SK-N-SH (cell line): Measurements from ENCODE around the gene KCNA10. TPM values are rescaled to one million over a fixed set of nuclear protein-coding genes. Genes with fewer than 3 reads are reported as not detected.

ENCODE experiments used
- CTCF ChIA-PET: fragments of 300-600, 350-600 bp; formaldehyde crosslinking; extraction: SDS; loops from one replicate; lab custom pipeline; 2021; lab: Yijun Ruan, JAX
- POLR2A ChIA-PET: fragments of 350-600 bp; sonication (Branson Sonifier 250); formaldehyde crosslinking; extraction: SDS; loops from one replicate; lab custom pipeline; 2020; ENCODE audit warnings: antibody characterized with exemption, inconsistent platforms; lab: Yijun Ruan, JAX
- DNase-seq: peaks from one replicate; pipeline ENCODE4 v3.0.0; 2012
- H2AFZ ChIP-seq: fragments of 200-600 bp; sonication (generic); 2 replicates; pipeline ENCODE4 v1.8.1; 2016; ENCODE audit warnings: antibody characterized with exemption, mild to moderate bottlenecking, low read depth
- H3F3A ChIP-seq: fragments of 200-600 bp; sonication (generic); replicated peaks from 2 replicates; pipeline ENCODE3; 2016; ENCODE audit warnings: antibody characterized with exemption, mild to moderate bottlenecking; ENCODE audit not compliant: insufficient read depth
- H3K27ac ChIP-seq, 2 experiments: fragments of 200-500 bp in 1 of 2; fragments of 200-600 bp in 1 of 2; sonication (Bioruptor generic) in 1 of 2; sonication (generic), shearing (Covaris generic) in 1 of 2; 2 replicates each; pipeline versions ENCODE4 v1.5.1 to v1.6.1; 2014 to 2016; ENCODE audit warnings: low read depth in 2 of 2, inconsistent platforms in 1 of 2, low read length in 1 of 2, mild to moderate bottlenecking in 1 of 2, mixed read lengths in 1 of 2
- H3K27me3 ChIP-seq: fragments of 200-600 bp; sonication (generic), shearing (Covaris generic); 2 replicates; pipeline ENCODE4 v1.6.1; 2016; ENCODE audit warnings: mixed run types; ENCODE audit not compliant: insufficient read depth
- H3K36me3 ChIP-seq, 2 experiments: fragments of 200-500 bp in 1 of 2; fragments of 200-600 bp in 1 of 2; sonication (Bioruptor generic) in 1 of 2; sonication (generic) in 1 of 2; replicated peaks in 1 of 2; 2 replicates each; pipeline versions ENCODE3 to v1.5.1; 2014 to 2016; ENCODE audit warnings: low read length in 1 of 2, mild to moderate bottlenecking in 1 of 2; ENCODE audit not compliant: insufficient read depth in 2 of 2, control insufficient read depth in 1 of 2
- H3K4me1 ChIP-seq, 2 experiments: fragments of 200-500 bp in 1 of 2; fragments of 200-600 bp in 1 of 2; sonication (Bioruptor generic) in 1 of 2; sonication (generic), shearing (Covaris generic) in 1 of 2; 2 replicates each; pipeline versions ENCODE4 v1.5.1 to v1.6.1; 2014 to 2016; ENCODE audit warnings: low read depth in 1 of 2, low read length in 1 of 2, mixed run types in 1 of 2; ENCODE audit not compliant: insufficient read depth in 2 of 2, control insufficient read depth in 1 of 2
- H3K4me2 ChIP-seq: fragments of 200-600 bp; sonication (generic), shearing (Covaris generic); 2 replicates; pipeline ENCODE4 v1.6.1; 2017; ENCODE audit warnings: mixed run types
- H3K4me3 ChIP-seq, 2 experiments: fragments of 200-500 bp in 1 of 2; fragments of 200-600 bp in 1 of 2; sonication (Bioruptor generic) in 1 of 2; sonication (generic), shearing (Covaris generic) in 1 of 2; 2 replicates each; pipeline versions ENCODE4 v1.5.1 to v1.8.1; 2014 to 2016; ENCODE audit warnings: low read depth in 2 of 2, inconsistent platforms in 1 of 2, low read length in 1 of 2, mild to moderate bottlenecking in 1 of 2, mixed read lengths in 1 of 2, moderate library complexity in 1 of 2
- H3K79me2 ChIP-seq: fragments of 200-600 bp; sonication (generic); 2 replicates; pipeline ENCODE4 v1.8.1; 2017; ENCODE audit warnings: mild to moderate bottlenecking; ENCODE audit not compliant: insufficient read depth
- H3K9ac ChIP-seq: fragments of 200-600 bp; sonication (generic); 2 replicates; pipeline ENCODE4 v1.6.1; 2017; ENCODE audit warnings: mixed run types
- H3K9me2 ChIP-seq: fragments of 200-600 bp; sonication (generic); 2 replicates; pipeline ENCODE4 v1.6.1; 2017; ENCODE audit warnings: mixed run types
- H3K9me3 ChIP-seq: fragments of 200-600 bp; sonication (generic); 2 replicates; pipeline ENCODE4 v1.6.1; 2017; ENCODE audit warnings: mixed run types, mild to moderate bottlenecking, moderate library complexity
- H4K20me1 ChIP-seq: fragments of 200-600 bp; sonication (generic); 2 replicates; pipeline ENCODE4 v1.6.1; 2017; ENCODE audit warnings: mild to moderate bottlenecking, mixed run types; ENCODE audit not compliant: insufficient read depth
- EP300 ChIP-seq, 2 experiments: IDR thresholded peaks; 2 replicates each; pipeline versions ENCODE4 v1.4.0 to v1.6.1; 2012; ENCODE audit warnings: borderline replicate concordance in 1 of 2, low read depth in 1 of 2, low read length in 1 of 2
- GATA2 ChIP-seq: sonication (generic); formaldehyde crosslinking; IDR thresholded peaks from 2 replicates; pipeline ENCODE4 v1.5.0; 2020; ENCODE audit warnings: mild to moderate bottlenecking, missing genetic modification reagents
- MEF2A ChIP-seq: IDR thresholded peaks from 2 replicates; pipeline ENCODE4 v1.4.0; 2012; ENCODE audit warnings: low read depth, borderline replicate concordance
- RCOR1 ChIP-seq: fragments of 150-350 bp; IDR thresholded peaks from 2 replicates; pipeline ENCODE4 v1.6.1; 2017; ENCODE audit warnings: antibody characterized with exemption, low read length
- RFX5 ChIP-seq: IDR thresholded peaks from 2 replicates; pipeline ENCODE4 v1.6.1; 2012; ENCODE audit warnings: mild to moderate bottlenecking, improper control_type of control experiment, low read length
- TEAD4 ChIP-seq: IDR thresholded peaks from 2 replicates; pipeline ENCODE4 v1.4.0; 2012; ENCODE audit warnings: mild to moderate bottlenecking, borderline replicate concordance; ENCODE audit not compliant: insufficient read depth
- YY1 ChIP-seq: IDR thresholded peaks from 2 replicates; pipeline ENCODE4 v1.4.0; 2012; ENCODE audit warnings: low read depth, mild to moderate bottlenecking
- WGBS: methylation state at CpG from one replicate; pipeline ENCODE4 v1.1.6; 2017; ENCODE audit warnings: low lambda C conversion rate; 5-methylcytosine and 5-hydroxymethylcytosine counted together
- polyA plus RNA-seq, 3 experiments: library from polyadenylated mRNA; depleted of rRNA; stranded (reverse); fragments of >200 nt; gene quantifications; 2 replicates each; pipeline ENCODE4 v1.2.3, GENCODE V29; 2012
- TF ChIP-seq, protein P1 (sequence below): fragments of 150-350 bp; IDR thresholded peaks from 2 replicates; pipeline ENCODE4 v1.6.1; 2017; ENCODE audit warnings: antibody characterized with exemption, low read length, low read depth, borderline replicate concordance
- TF ChIP-seq, protein P2 (sequence below): fragments of 150-350 bp; IDR thresholded peaks from 2 replicates; pipeline ENCODE4 v1.6.1; 2016; ENCODE audit warnings: mild to moderate bottlenecking, low read depth, low read length
- TF ChIP-seq, protein P3 (sequence below): fragments of 200-600 bp; sonication (generic); IDR thresholded peaks from 2 replicates; pipeline ENCODE4 v1.6.1; 2017; ENCODE audit warnings: antibody characterized with exemption, mild to moderate bottlenecking, moderate library complexity
- TF ChIP-seq, protein P4 (sequence below): IDR thresholded peaks from 2 replicates; pipeline ENCODE4 v1.4.0; 2012; ENCODE audit warnings: low read depth, borderline replicate concordance
- TF ChIP-seq, protein P5 (sequence below): IDR thresholded peaks from 2 replicates; pipeline ENCODE4 v1.4.0; 2012; ENCODE audit warnings: low read depth, borderline replicate concordance

Gene KCNA10
- polyA plus RNA-seq, 1 of the 3 experiments (the other 2 are of a cell fraction) = not detected

DNA sequence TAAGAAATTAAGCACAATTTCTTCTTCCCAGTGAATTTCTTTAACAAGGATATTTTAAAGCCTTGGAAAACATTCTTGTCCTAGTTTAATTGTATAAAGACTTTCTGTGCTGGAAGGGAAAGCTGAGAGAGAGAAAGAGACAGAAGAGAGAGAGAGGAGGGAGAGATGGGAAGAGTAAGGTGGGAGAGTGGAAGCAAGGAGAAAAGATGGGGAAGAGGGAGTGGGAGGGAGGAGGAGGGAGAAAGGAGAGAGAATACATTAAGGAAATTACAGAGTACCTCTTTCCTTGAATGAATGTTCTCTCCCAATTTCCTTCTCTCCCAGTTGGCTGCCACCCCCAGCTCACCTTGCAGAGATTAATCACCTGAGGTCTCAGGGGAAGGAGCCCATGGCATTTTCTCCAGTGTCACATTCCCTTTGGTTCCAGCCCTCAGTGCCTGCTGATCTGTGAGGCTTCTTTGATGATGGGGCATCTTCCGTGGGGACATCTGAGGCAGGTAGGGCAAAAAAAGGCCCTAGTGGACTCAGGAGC lies 32.4 kb upstream of the KCNA10 start (continued):
- TF ChIP-seq, protein P1, sequence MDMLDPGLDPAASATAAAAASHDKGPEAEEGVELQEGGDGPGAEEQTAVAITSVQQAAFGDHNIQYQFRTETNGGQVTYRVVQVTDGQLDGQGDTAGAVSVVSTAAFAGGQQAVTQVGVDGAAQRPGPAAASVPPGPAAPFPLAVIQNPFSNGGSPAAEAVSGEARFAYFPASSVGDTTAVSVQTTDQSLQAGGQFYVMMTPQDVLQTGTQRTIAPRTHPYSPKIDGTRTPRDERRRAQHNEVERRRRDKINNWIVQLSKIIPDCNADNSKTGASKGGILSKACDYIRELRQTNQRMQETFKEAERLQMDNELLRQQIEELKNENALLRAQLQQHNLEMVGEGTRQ = no peak

DNA sequence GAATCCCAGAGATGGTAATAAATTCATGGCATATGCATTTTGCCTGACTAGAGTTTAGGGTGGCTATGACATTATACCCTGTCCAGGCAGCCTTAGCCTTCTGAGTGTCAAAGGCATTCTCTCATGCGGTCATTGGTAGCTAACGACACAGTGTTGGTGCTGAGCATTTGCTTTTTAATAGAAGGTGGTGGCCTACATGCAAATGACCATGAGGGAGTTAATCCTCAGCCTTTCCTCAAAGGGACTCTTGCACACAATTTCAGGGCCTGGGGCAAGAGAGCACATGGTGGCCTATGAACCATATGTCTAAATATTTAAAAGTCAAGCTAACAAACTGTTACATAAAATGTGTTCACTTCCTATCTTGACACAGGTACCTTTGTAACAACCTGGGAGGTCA lies 30.9 kb upstream of the KCNA10 start:
- WGBS = 60% methylated on average over 2 of the region's 2 CpGs
- CTCF ChIA-PET = interaction anchor here (0.6 to 11.0 kb wide), 7 partner anchors 11 to 89 kb away, joined by 3 to 148 read pairs (median 13); no protein-coding TSS in a partner anchor

DNA sequence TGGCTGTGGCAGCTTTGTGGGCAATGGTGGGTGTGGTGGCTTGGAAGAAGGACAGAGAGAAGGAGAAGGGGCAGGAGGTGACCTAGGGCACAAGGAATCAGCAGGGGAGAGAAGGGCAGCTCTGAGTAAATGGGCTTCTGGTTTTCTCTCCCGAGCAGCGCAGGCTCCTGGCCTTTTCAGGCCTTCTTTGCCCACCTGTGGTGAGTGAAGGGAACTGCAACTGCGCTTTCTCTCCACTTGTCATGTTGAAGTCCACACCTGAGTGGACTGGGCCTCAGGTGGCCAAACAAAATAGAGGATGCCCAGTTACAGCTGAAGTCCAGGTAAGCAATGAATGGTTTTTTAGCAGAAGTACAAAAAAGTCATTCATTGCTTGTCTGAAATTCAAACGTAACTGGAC lies 29.4 kb upstream of the KCNA10 start:
- no peak overlapping the region for H3K27ac ChIP-seq
- H3K4me1 ChIP-seq = no peaks in the 10 kb centered on the region
- POLR2A ChIA-PET = no interaction called here
- no peak overlapping the region for H3K4me3 ChIP-seq
- peaks cover 9% of the 10 kb centered on the region; the same call in 1 of the 2 replicates for H3K27me3 ChIP-seq
- H2AFZ ChIP-seq = no peak overlapping the region
- H3F3A ChIP-seq = no peaks in the 10 kb centered on the region
- 49% methylated on average over 4 of the region's 4 CpGs for WGBS
- H3K9ac ChIP-seq = no peak overlapping the region
- no peaks in the 10 kb centered on the region for H3K79me2 ChIP-seq
- CTCF ChIA-PET = interaction anchor here (0.5 to 11.0 kb wide), 26 partner anchors 8 to 686 kb away, joined by 3 to 148 read pairs (median 4); partner anchors contain the start of gene KCNA10
- DNase-seq = peak; percentile 51
- H3K36me3 ChIP-seq = no peaks in the 10 kb centered on the region
- no peaks in the 10 kb centered on the region for H3K9me2 ChIP-seq
- no peak overlapping the region for H3K4me2 ChIP-seq
- H4K20me1 ChIP-seq = no peaks in the 10 kb centered on the region
- H3K9me3 ChIP-seq = no peaks in the 10 kb centered on the region
- TF ChIP-seq, protein P2, sequence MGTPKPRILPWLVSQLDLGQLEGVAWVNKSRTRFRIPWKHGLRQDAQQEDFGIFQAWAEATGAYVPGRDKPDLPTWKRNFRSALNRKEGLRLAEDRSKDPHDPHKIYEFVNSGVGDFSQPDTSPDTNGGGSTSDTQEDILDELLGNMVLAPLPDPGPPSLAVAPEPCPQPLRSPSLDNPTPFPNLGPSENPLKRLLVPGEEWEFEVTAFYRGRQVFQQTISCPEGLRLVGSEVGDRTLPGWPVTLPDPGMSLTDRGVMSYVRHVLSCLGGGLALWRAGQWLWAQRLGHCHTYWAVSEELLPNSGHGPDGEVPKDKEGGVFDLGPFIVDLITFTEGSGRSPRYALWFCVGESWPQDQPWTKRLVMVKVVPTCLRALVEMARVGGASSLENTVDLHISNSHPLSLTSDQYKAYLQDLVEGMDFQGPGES = no peak
- TF ChIP-seq RFX5 (no peak), EP300 (IDR thresholded peaks at IDR 0.05; ENCODE audit: borderline replicate concordance in 1 of 2, low read depth in 1 of 2, low read length in 1 of 2) (no peak), GATA2 (no peak), YY1 (no peak), MEF2A (no peak), RCOR1 (no peak)
- TF ChIP-seq, protein P3, sequence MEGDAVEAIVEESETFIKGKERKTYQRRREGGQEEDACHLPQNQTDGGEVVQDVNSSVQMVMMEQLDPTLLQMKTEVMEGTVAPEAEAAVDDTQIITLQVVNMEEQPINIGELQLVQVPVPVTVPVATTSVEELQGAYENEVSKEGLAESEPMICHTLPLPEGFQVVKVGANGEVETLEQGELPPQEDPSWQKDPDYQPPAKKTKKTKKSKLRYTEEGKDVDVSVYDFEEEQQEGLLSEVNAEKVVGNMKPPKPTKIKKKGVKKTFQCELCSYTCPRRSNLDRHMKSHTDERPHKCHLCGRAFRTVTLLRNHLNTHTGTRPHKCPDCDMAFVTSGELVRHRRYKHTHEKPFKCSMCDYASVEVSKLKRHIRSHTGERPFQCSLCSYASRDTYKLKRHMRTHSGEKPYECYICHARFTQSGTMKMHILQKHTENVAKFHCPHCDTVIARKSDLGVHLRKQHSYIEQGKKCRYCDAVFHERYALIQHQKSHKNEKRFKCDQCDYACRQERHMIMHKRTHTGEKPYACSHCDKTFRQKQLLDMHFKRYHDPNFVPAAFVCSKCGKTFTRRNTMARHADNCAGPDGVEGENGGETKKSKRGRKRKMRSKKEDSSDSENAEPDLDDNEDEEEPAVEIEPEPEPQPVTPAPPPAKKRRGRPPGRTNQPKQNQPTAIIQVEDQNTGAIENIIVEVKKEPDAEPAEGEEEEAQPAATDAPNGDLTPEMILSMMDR = peak; percentile 39
- TF ChIP-seq, protein P4, sequence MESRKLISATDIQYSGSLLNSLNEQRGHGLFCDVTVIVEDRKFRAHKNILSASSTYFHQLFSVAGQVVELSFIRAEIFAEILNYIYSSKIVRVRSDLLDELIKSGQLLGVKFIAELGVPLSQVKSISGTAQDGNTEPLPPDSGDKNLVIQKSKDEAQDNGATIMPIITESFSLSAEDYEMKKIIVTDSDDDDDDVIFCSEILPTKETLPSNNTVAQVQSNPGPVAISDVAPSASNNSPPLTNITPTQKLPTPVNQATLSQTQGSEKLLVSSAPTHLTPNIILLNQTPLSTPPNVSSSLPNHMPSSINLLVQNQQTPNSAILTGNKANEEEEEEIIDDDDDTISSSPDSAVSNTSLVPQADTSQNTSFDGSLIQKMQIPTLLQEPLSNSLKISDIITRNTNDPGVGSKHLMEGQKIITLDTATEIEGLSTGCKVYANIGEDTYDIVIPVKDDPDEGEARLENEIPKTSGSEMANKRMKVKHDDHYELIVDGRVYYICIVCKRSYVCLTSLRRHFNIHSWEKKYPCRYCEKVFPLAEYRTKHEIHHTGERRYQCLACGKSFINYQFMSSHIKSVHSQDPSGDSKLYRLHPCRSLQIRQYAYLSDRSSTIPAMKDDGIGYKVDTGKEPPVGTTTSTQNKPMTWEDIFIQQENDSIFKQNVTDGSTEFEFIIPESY = no peak
- TF ChIP-seq, protein P5, sequence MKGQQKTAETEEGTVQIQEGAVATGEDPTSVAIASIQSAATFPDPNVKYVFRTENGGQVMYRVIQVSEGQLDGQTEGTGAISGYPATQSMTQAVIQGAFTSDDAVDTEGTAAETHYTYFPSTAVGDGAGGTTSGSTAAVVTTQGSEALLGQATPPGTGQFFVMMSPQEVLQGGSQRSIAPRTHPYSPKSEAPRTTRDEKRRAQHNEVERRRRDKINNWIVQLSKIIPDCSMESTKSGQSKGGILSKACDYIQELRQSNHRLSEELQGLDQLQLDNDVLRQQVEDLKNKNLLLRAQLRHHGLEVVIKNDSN = no peak

More for the DNA sequence above, 30.9 kb upstream of the KCNA10 start:
- peaks cover 13% of the 10 kb centered on the region; the same call in 1 of the 2 replicates for H3K27me3 ChIP-seq
- H3K27ac ChIP-seq = no peak overlapping the region
- no peaks in the 10 kb centered on the region for H4K20me1 ChIP-seq
- TF ChIP-seq, protein P2 = no peak
- TF ChIP-seq, protein P5 = no peak
- TF ChIP-seq TEAD4 (no peak), RCOR1 (no peak)
- H3K36me3 ChIP-seq = no peaks in the 10 kb centered on the region
- no peak overlapping the region for H3K9ac ChIP-seq
- H3K4me3 ChIP-seq = no peak overlapping the region
- peaks cover 0 to under 1% of the 10 kb centered on the region in 2 experiments; a peak in 1 of 4 replicates for H3K4me1 ChIP-seq
- POLR2A ChIA-PET = no interaction called here
- no peak overlapping the region for H3K4me2 ChIP-seq
- no peaks in the 10 kb centered on the region for H3F3A ChIP-seq
- H3K9me3 ChIP-seq = no peaks in the 10 kb centered on the region
- no peak for DNase-seq
- no peaks in the 10 kb centered on the region for H3K9me2 ChIP-seq
- no peak overlapping the region for H2AFZ ChIP-seq
- H3K79me2 ChIP-seq = no peaks in the 10 kb centered on the region
